OCI-LY1 (cell line): Measurements from ENCODE around the gene OPN4.

Experiments
- H2AFZ ChIP-seq: fragments of 200-600 bp; sonication (generic), shearing (Covaris generic); 2 replicates; pipeline ENCODE4 v1.6.0; 2014; ENCODE audit warnings: antibody characterized with exemption, mild to moderate bottlenecking, low read length
- H3F3A ChIP-seq: fragments of 200-600 bp; sonication (generic), shearing (Covaris generic); 2 replicates; pipeline ENCODE4 v1.6.0; 2014; ENCODE audit warnings: mild to moderate bottlenecking, antibody characterized with exemption, low read length, moderate library complexity; ENCODE audit not compliant: insufficient read depth
- H3K27ac ChIP-seq: fragments of 200-600 bp; sonication (generic); 2 replicates; pipeline ENCODE4 v1.5.1; 2014; ENCODE audit warnings: low read length, mixed run types, mild to moderate bottlenecking, low read depth; ENCODE audit not compliant: poor library complexity, severe bottlenecking
- H3K27me3 ChIP-seq: fragments of 200-600 bp; sonication (generic); 2 replicates; pipeline ENCODE4 v1.6.0; 2014; ENCODE audit warnings: antibody characterized with exemption, mild to moderate bottlenecking, low read length, moderate library complexity; ENCODE audit not compliant: insufficient read depth
- H3K36me3 ChIP-seq: fragments of 200-600 bp; sonication (generic); 2 replicates; pipeline ENCODE4 v1.6.1; 2014; ENCODE audit warnings: mild to moderate bottlenecking, antibody characterized with exemption, low read length, moderate library complexity, mixed read lengths; ENCODE audit not compliant: insufficient read depth
- H3K4me1 ChIP-seq: fragments of 200-600 bp; sonication (generic); 2 replicates; pipeline ENCODE4 v1.5.1; 2014; ENCODE audit warnings: mild to moderate bottlenecking, low read length, moderate library complexity; ENCODE audit not compliant: insufficient read depth, severe bottlenecking
- H3K4me2 ChIP-seq: fragments of 200-600 bp; sonication (generic), shearing (Covaris generic); 2 replicates; pipeline ENCODE4 v1.6.1; 2014; ENCODE audit warnings: low read length
- H3K4me3 ChIP-seq: fragments of 200-600 bp; sonication (generic); 2 replicates; pipeline ENCODE4 v1.5.1; 2014; ENCODE audit warnings: low read length, low read depth, mild to moderate bottlenecking, mixed read lengths; ENCODE audit not compliant: poor library complexity, severe bottlenecking
- H3K79me2 ChIP-seq: fragments of 200-600 bp; shearing (Covaris generic); 2 replicates; pipeline ENCODE4 v1.6.1; 2016; ENCODE audit warnings: mixed run types, low read length, mixed read lengths; ENCODE audit not compliant: insufficient read depth
- H3K9ac ChIP-seq: fragments of 200-600 bp; sonication (generic), shearing (Covaris generic); 2 replicates; pipeline ENCODE4 v1.6.1; 2014; ENCODE audit warnings: mild to moderate bottlenecking, low read length, mixed read lengths
- H3K9me2 ChIP-seq: fragments of 200-600 bp; sonication (generic), shearing (Covaris generic); 2 replicates; pipeline ENCODE4 v1.6.1; 2014; ENCODE audit warnings: low read depth, mild to moderate bottlenecking, low read length, mixed read lengths
- H3K9me3 ChIP-seq: fragments of 200-600 bp; shearing (Covaris generic); 2 replicates; pipeline ENCODE4 v1.6.1; 2014; ENCODE audit warnings: low read length, mixed read lengths
- H4K20me1 ChIP-seq: fragments of 200-600 bp; sonication (generic), shearing (Covaris generic); 2 replicates; pipeline ENCODE4 v1.6.0; 2016; ENCODE audit warnings: mild to moderate bottlenecking, low read length; ENCODE audit not compliant: insufficient read depth
- EZH2 ChIP-seq: fragments of 200-600 bp; sonication (generic), shearing (Covaris generic); IDR thresholded peaks from 2 replicates; pipeline ENCODE4 v1.8.0; 2017; ENCODE audit warnings: borderline replicate concordance, mixed run types, mild to moderate bottlenecking, antibody characterized with exemption, low read length, moderate library complexity, mixed read lengths
- TF ChIP-seq, protein P1 (sequence below): fragments of 200-600 bp; sonication (generic), shearing (Covaris generic); IDR thresholded peaks from 2 replicates; pipeline ENCODE4 v1.5.1; 2017; ENCODE audit warnings: mild to moderate bottlenecking, antibody characterized with exemption, low read length, moderate library complexity, mixed read lengths

OPN4 gene

GRCh38 chr10:86658261-86658741 is 4.0 kb downstream of the OPN4 start:
- no peak for TF ChIP-seq EZH2
- TF ChIP-seq, protein P1, sequence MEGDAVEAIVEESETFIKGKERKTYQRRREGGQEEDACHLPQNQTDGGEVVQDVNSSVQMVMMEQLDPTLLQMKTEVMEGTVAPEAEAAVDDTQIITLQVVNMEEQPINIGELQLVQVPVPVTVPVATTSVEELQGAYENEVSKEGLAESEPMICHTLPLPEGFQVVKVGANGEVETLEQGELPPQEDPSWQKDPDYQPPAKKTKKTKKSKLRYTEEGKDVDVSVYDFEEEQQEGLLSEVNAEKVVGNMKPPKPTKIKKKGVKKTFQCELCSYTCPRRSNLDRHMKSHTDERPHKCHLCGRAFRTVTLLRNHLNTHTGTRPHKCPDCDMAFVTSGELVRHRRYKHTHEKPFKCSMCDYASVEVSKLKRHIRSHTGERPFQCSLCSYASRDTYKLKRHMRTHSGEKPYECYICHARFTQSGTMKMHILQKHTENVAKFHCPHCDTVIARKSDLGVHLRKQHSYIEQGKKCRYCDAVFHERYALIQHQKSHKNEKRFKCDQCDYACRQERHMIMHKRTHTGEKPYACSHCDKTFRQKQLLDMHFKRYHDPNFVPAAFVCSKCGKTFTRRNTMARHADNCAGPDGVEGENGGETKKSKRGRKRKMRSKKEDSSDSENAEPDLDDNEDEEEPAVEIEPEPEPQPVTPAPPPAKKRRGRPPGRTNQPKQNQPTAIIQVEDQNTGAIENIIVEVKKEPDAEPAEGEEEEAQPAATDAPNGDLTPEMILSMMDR = no peak
- no peaks in the 10 kb centered on the region for H4K20me1 ChIP-seq

GRCh38 chr10:86658751-86659150 is 4.4 kb downstream of the OPN4 start:
- Histone ChIP-seq H3K9ac (no peak overlapping the region), H2AFZ (no peak overlapping the region), H3K27ac (no peak overlapping the region), H3K27me3 (peaks cover 16% of the 10 kb centered on the region; the same call in 1 of the 2 replicates), H3F3A (no peaks in the 10 kb centered on the region), H3K4me1 (no peaks in the 10 kb centered on the region), H3K9me3 (no peaks in the 10 kb centered on the region), H3K36me3 (no peaks in the 10 kb centered on the region), H3K4me3 (no peak overlapping the region), H4K20me1 (no peaks in the 10 kb centered on the region), H3K9me2 (no peaks in the 10 kb centered on the region), H3K4me2 (no peak overlapping the region), H3K79me2 (no peaks in the 10 kb centered on the region)
- TF ChIP-seq, protein P1 = no peak
- TF ChIP-seq EZH2 = no peak

More at GRCh38 chr10:86658261-86658741, 4.0 kb downstream of the OPN4 start:
- H3K9me3 ChIP-seq = no peaks in the 10 kb centered on the region
- no peak overlapping the region for H3K9ac ChIP-seq
- H3F3A ChIP-seq = no peaks in the 10 kb centered on the region
- H3K4me2 ChIP-seq = no peak overlapping the region
- H3K27ac ChIP-seq = no peak overlapping the region
- no peak overlapping the region for H3K4me3 ChIP-seq
- no peaks in the 10 kb centered on the region for H3K4me1 ChIP-seq
- H2AFZ ChIP-seq = no peak overlapping the region
- peaks cover 16% of the 10 kb centered on the region; the same call in 1 of the 2 replicates for H3K27me3 ChIP-seq
- no peaks in the 10 kb centered on the region for H3K9me2 ChIP-seq
- no peaks in the 10 kb centered on the region for H3K79me2 ChIP-seq
- no peaks in the 10 kb centered on the region for H3K36me3 ChIP-seq

GRCh38 chr10:86659161-86659691 is 4.9 kb downstream of the OPN4 start:
- no peak overlapping the region for H2AFZ ChIP-seq
- no peaks in the 10 kb centered on the region for H3K9me3 ChIP-seq
- no peak overlapping the region for H3K9ac ChIP-seq
- no peaks in the 10 kb centered on the region for H3K9me2 ChIP-seq
- TF ChIP-seq EZH2 = no peak
- TF ChIP-seq, protein P1 = no peak
- H3K36me3 ChIP-seq = no peaks in the 10 kb centered on the region
- H4K20me1 ChIP-seq = no peaks in the 10 kb centered on the region
- H3K4me2 ChIP-seq = no peak overlapping the region
- no peak overlapping the region for H3K27ac ChIP-seq
- peaks cover 16% of the 10 kb centered on the region; the same call in 1 of the 2 replicates for H3K27me3 ChIP-seq
- no peak overlapping the region for H3K4me3 ChIP-seq
- H3K4me1 ChIP-seq = no peaks in the 10 kb centered on the region
- no peaks in the 10 kb centered on the region for H3K79me2 ChIP-seq
- H3F3A ChIP-seq = no peaks in the 10 kb centered on the region
